Urinary bladder (tissue), 4 donors: Measurements from ENCODE around the gene ABCC4. TPM values are rescaled to one million over a fixed set of nuclear protein-coding genes. Genes with fewer than 3 reads are reported as not detected.

ENCODE experiments used
- DNase-seq: peaks from one replicate; pipeline ENCODE4 v3.0.0-alpha.2; 2015; ENCODE audit errors: extremely low spot score
- H3K27ac ChIP-seq: one replicate; pipeline ENCODE4 v1.5.1; 2013; ENCODE audit warnings: low read depth, mild to moderate bottlenecking, moderate library complexity
- H3K36me3 ChIP-seq: one replicate; pipeline ENCODE4 v1.6.1; 2013; ENCODE audit warnings: mild to moderate bottlenecking, moderate library complexity; ENCODE audit not compliant: insufficient read depth
- H3K4me1 ChIP-seq: one replicate; pipeline ENCODE4 v1.6.1; 2013; ENCODE audit warnings: mild to moderate bottlenecking, moderate library complexity; ENCODE audit not compliant: insufficient read depth
- H3K4me3 ChIP-seq: one replicate; pipeline ENCODE4 v1.5.1; 2013; ENCODE audit warnings: low read depth, low read length
- WGBS: extraction: QIAGEN DNeasy Blood & Tissue Kit; methylation state at CpG from one replicate; pipeline ENCODE4 v1.1.7; 2013; 5-methylcytosine and 5-hydroxymethylcytosine counted together
- polyA plus RNA-seq: library from polyadenylated mRNA; stranded (reverse); fragments of 200-250 nt; gene quantifications from one replicate; pipeline ENCODE4 v1.2.3, GENCODE V29; 2013
- total RNA-seq: library from RNA; depleted of rRNA; stranded (reverse); fragments of >200 nt; gene quantifications from one replicate; pipeline ENCODE4 v1.2.3, GENCODE V29; 2014
- donor health status: healthy with polysubstance abuse.
- donor health status: healthy.

The ABCC4 gene
- total and polyA plus RNA-seq, 2 donors, result 31.4 to 32.5 TPM

- Histone ChIP-seq H3K4me1 (peaks cover 2% of the 10 kb centered on the region), H3K27ac (no peak overlapping the region), H3K4me3 (no peak overlapping the region), H3K36me3 (no peaks in the 10 kb centered on the region)
- no peak for DNase-seq
- 51% methylated on average over 1 of the region's 1 CpG for WGBS
Observed at GRCh38 chr13:95241321-95241720, 59.9 kb downstream of the ABCC4 start.

GRCh38 chr13:95239283-95239682 is 62.0 kb downstream of the ABCC4 start:
- Histone ChIP-seq H3K27ac (no peak overlapping the region), H3K4me3 (no peak overlapping the region)
- 40% methylated on average over 2 of the region's 2 CpGs for WGBS

GRCh38 chr13:95237310-95237870 is 63.9 kb downstream of the ABCC4 start:
- Histone ChIP-seq H3K36me3 (no peaks in the 10 kb centered on the region), H3K27ac (no peak overlapping the region), H3K4me1 (peaks cover 2% of the 10 kb centered on the region), H3K4me3 (no peak overlapping the region)
- WGBS, result 98% methylated on average over 7 of the region's 7 CpGs
- DNase-seq, result no peak

More at GRCh38 chr13:95239283-95239682, 62.0 kb downstream of the ABCC4 start:
- Histone ChIP-seq H3K36me3 (no peaks in the 10 kb centered on the region), H3K4me1 (peaks cover 2% of the 10 kb centered on the region)
- no peak for DNase-seq

GRCh38 chr13:95236774-95237173 is 64.5 kb downstream of the ABCC4 start:
- Histone ChIP-seq H3K4me1 (peaks cover 2% of the 10 kb centered on the region), H3K4me3 (no peak overlapping the region), H3K27ac (peak overlapping the region; percentile 62), H3K36me3 (no peaks in the 10 kb centered on the region)
- WGBS, result 84% methylated on average over 9 of the region's 9 CpGs
- no peak for DNase-seq

- Histone ChIP-seq H3K4me1 (peaks cover 2% of the 10 kb centered on the region), H3K27ac (no peak overlapping the region), H3K4me3 (no peak overlapping the region), H3K36me3 (no peaks in the 10 kb centered on the region)
- 70% methylated on average over 7 of the region's 7 CpGs for WGBS
- no peak for DNase-seq
Observed at GRCh38 chr13:95235974-95236373, 65.3 kb downstream of the ABCC4 start.

- 82% methylated on average over 3 of the region's 3 CpGs for WGBS
- no peak overlapping the region for H3K27ac ChIP-seq
- no peak overlapping the region for H3K4me3 ChIP-seq
- H3K4me1 ChIP-seq, result peaks cover 2% of the 10 kb centered on the region
- no peak for DNase-seq
- H3K36me3 ChIP-seq, result no peaks in the 10 kb centered on the region
Observed at GRCh38 chr13:95235199-95235756, 66.0 kb downstream of the ABCC4 start.

GRCh38 chr13:95234242-95234641 is 67.0 kb downstream of the ABCC4 start:
- 91% methylated on average over 2 of the region's 2 CpGs for WGBS
- Histone ChIP-seq H3K4me1 (peaks cover 2% of the 10 kb centered on the region), H3K36me3 (no peaks in the 10 kb centered on the region), H3K4me3 (no peak overlapping the region), H3K27ac (no peak overlapping the region)
- no peak for DNase-seq

GRCh38 chr13:95233026-95233635 is 68.1 kb downstream of the ABCC4 start:
- no peaks in the 10 kb centered on the region for H3K36me3 ChIP-seq
- 78% methylated on average over 4 of the region's 4 CpGs for WGBS

GRCh38 chr13:95231393-95231792 is 69.9 kb downstream of the ABCC4 start:
- Histone ChIP-seq H3K27ac (no peak overlapping the region), H3K36me3 (no peaks in the 10 kb centered on the region), H3K4me1 (no peaks in the 10 kb centered on the region), H3K4me3 (no peak overlapping the region)
- 85% methylated on average over 9 of the region's 9 CpGs for WGBS
- DNase-seq, result no peak

More at GRCh38 chr13:95233026-95233635, 68.1 kb downstream of the ABCC4 start:
- DNase-seq, result no peak
- Histone ChIP-seq H3K4me1 (peaks cover 2% of the 10 kb centered on the region), H3K27ac (no peak overlapping the region), H3K4me3 (no peak overlapping the region)

- Histone ChIP-seq H3K36me3 (no peaks in the 10 kb centered on the region), H3K4me1 (no peaks in the 10 kb centered on the region), H3K27ac (no peak overlapping the region), H3K4me3 (no peak overlapping the region)
- DNase-seq, result no peak
- 94% methylated on average over 3 of the region's 3 CpGs for WGBS
Observed at GRCh38 chr13:95229855-95230254, 71.4 kb downstream of the ABCC4 start.

- H3K4me1 ChIP-seq, result no peaks in the 10 kb centered on the region
- no peak for DNase-seq
- whole genome bisulfite sequencing, result 77% methylated on average over 5 of the region's 5 CpGs
- no peak overlapping the region for H3K4me3 ChIP-seq
- H3K36me3 ChIP-seq, result no peaks in the 10 kb centered on the region
- H3K27ac ChIP-seq, result no peak overlapping the region
Observed at GRCh38 chr13:95228130-95228529, 73.1 kb downstream of the ABCC4 start.

- H3K4me3 ChIP-seq, result no peak overlapping the region
- no peak for DNase-seq
- H3K4me1 ChIP-seq, result no peaks in the 10 kb centered on the region
- WGBS, result 52% methylated on average over 4 of the region's 4 CpGs
- peak overlapping the region; percentile 49 for H3K27ac ChIP-seq
- no peaks in the 10 kb centered on the region for H3K36me3 ChIP-seq
Observed at GRCh38 chr13:95226932-95227695, 74.1 kb downstream of the ABCC4 start.

GRCh38 chr13:95226476-95226875 is 74.8 kb downstream of the ABCC4 start:
- no peaks in the 10 kb centered on the region for H3K4me1 ChIP-seq
- 86% methylated on average over 5 of the region's 5 CpGs for WGBS
- H3K4me3 ChIP-seq, result no peak overlapping the region
- peak overlapping the region; percentile 39 for H3K27ac ChIP-seq
- no peak for DNase-seq
- H3K36me3 ChIP-seq, result no peaks in the 10 kb centered on the region

GRCh38 chr13:95226050-95226449 is 75.2 kb downstream of the ABCC4 start:
- Histone ChIP-seq H3K4me1 (no peaks in the 10 kb centered on the region), H3K4me3 (no peak overlapping the region), H3K36me3 (no peaks in the 10 kb centered on the region), H3K27ac (no peak overlapping the region)
- DNase-seq, result peak; percentile 57
